Pancreas (tissue), 10 donors: ENCODE data around the gene GGNBP2. TPM values are rescaled to one million over a fixed set of nuclear protein-coding genes. Genes with fewer than 3 reads are reported as not detected.
A peak's percentile ranks its signal among the peaks of the same experiment; 100 is the strongest.

Experiments
- ATAC-seq, 4 donors: fragments of 200-7000 bp; cut with Tn5 transposase; one replicate each; pipeline versions ENCODE4 v1.8.0 to v1.9.1; 2020; ENCODE audit warnings: mild to moderate bottlenecking in 4 of 4, moderate library complexity in 4 of 4
- DNase-seq, 6 donors: peaks; one replicate each; pipeline ENCODE4 v3.0.0-alpha.2; 2020
- FAIRE-seq: peaks from 2 replicates; lab custom pipeline; 2012; peaks lifted over from hg19 to GRCh38; lab: Jason Lieb, UNC
- H3K27ac ChIP-seq, 4 donors: fragments of 200-600 bp; sonication (generic); 1 replicate in 3 of 4; 2 replicates in 1 of 4; pipeline versions ENCODE4 v1.5.0 to v1.8.0; 2020
- H3K27me3 ChIP-seq, 4 donors: fragments of 200-600 bp; one replicate each; pipeline ENCODE4 v1.8.0; 2021
- H3K36me3 ChIP-seq, 3 donors: fragments of 200-600 bp; sonication (generic) in 1 of 3; one replicate each; pipeline versions ENCODE4 v1.5.0 to v1.8.0; 2020 to 2021
- H3K4me1 ChIP-seq, 3 donors: fragments of 200-600 bp; one replicate each; pipeline ENCODE4 v1.8.0; 2021
- H3K4me3 ChIP-seq, 4 donors: fragments of 200-600 bp; sonication (generic) in 2 of 4; one replicate each; pipeline versions ENCODE4 v1.5.0 to v1.8.0; 2020 to 2021
- H3K9me3 ChIP-seq, 4 donors: fragments of 200-600 bp; one replicate each; pipeline ENCODE4 v1.8.0; 2021
- CTCF ChIP-seq, 4 donors: fragments of 200-600 bp; sonication (generic) in 3 of 4; IDR thresholded peaks; one replicate each; pipeline versions ENCODE4 v1.5.0 to v1.8.0; 2021; ENCODE audit warnings: antibody characterized with exemption in 4 of 4
- WGBS, 2 donors: extraction: QIAGEN DNeasy Blood & Tissue Kit; methylation state at CpG; one replicate each; pipeline ENCODE4 v1.1.7; 2013; 5-methylcytosine and 5-hydroxymethylcytosine counted together
- intact Hi-C, 3 donors: fragments of 100-400 bp; cut with DNase I; formaldehyde crosslinking; loops; one replicate each; pipeline versions ENCODE4 v1.11.1 to v1.14.2; 2022
- polyA plus RNA-seq, 2 donors: library from polyadenylated mRNA; stranded (reverse); fragments of 200-250 nt; gene quantifications; one replicate each; pipeline ENCODE4 v1.2.3, GENCODE V29; 2013
- total RNA-seq, 6 donors: library from RNA; stranded (reverse); fragmentation: NEBNext Ultra II Directional in 4 of 6; extraction: Animal tissue kit (Norgen Biotek cat#: 25700) in 4 of 6; gene quantifications; one replicate each; pipeline versions ENCODE4 v1.2.1 to v1.2.4, GENCODE V29; 2021 to 2023
- donor health status: healthy with polysubstance abuse.
- donor health status: DM: no; HTN: no; CAD: no; lungs with moderate emphysema.
- donor health status: DM: no; HTN: no; CAD: no.
- donor health status: control.
- donor health status: control.
- donor health status: Bipolar disorder and iron deficiency.
- donor health status: DM: yes; HTN: yes; CAD: no.
- donor health status: DM: no; HTN: no; CAD: no.
- donor health status: DM: no; HTN: no; CAD: no.
- donor health status: DM: yes; HTN: yes; CAD: no.

GGNBP2 gene
- total RNA-seq (10 to 100 TPM; 27.3 to 41.5 (median 36.7) TPM), polyA plus RNA-seq (10 to 100 TPM; 28.4 to 41.8 TPM)

DNA sequence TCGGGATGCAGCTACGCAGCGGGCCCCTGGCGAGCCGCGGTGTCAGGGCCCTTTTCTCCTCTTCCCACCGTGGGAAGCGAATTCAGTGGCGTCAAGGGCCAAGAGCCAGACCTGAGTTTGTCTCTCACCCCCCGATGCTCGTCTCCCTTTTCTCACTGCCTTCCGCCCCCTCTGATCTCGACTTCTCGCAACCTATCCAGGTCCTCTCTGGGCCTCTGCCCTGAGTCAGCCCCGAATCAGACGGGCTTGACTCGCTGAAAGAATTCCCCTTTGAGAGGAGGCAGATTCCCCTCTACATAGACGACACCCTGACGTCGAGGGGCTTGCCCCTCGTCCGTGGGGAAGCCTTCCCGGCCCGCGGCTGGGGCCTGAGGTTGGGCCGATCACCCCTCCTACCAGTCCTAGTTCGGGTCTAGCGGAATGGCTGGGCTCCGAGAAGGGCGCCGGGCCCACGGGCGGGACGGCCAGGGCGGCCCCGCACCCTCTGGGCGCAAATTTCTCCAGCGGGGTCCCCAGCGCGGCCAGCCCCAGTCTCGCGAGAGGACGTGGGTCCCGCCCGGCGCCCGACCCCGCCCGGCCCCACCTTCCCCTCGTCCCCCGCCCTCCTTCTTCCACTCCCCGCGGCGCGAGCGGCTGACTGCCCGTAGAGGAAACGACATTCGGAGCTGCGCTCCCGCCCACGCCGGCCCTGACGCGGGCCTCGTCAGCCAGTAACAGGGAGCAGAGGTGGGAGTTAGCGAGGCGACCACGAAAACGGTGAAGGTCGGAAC is at the start of gene GGNBP2:
TSS of gene GGNBP2 (plus strand) at position 613 of the 770 bp plus-strand sequence. CDS start 806 bp downstream, outside the sequence.
- WGBS, 2 donors, result 0 to 1% methylated on average over 50 to 71 of the region's 71 CpGs
- FAIRE-seq (no peak), DNase-seq (peak; percentile 88 to 97 (median 94)), ATAC-seq (peak; percentile 83 to 92 (median 86))
- H3K36me3 ChIP-seq, result no peaks in the 10 kb centered on the region
- no peaks in the 10 kb centered on the region for H3K9me3 ChIP-seq
- H3K27me3 ChIP-seq, result no peaks in the 10 kb centered on the region
- H3K4me1 ChIP-seq, result peaks cover 20 to 40% (median 29%) of the 10 kb centered on the region in 3 donors
- peak within 1 kb of the TSS; percentile 98 to 99 (median 99) for H3K27ac ChIP-seq
- no peak for TF ChIP-seq CTCF (IDR thresholded peaks at IDR 0.05)
- peak within 1 kb of the TSS; percentile 68 to 97 (median 95) for H3K4me3 ChIP-seq
- intact Hi-C loops, result no loop called here

DNA sequence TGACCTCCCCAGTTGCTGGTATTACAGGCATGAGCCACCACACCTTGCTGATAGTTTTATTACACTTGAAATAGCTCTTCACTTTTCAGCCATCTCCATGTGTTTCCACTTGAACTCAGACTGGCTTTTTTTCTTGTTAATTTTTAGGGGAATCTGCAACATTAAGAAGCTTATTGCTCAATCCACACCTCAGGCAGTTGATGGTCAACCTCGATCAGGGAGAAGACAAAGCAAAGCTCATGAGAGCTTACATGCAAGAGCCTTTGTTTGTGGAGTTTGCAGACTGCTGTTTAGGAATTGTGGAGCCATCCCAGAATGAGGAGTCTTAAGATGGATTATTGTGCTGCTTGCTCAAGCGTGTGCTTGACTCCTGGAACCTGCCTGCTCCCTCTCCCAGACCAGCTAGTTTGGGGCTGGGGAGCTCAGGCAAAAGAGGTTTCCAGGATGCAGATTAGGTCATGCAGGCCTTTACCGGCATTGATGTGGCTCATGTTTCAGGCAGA is 49.6 kb upstream of the GGNBP2 start:
- no peak for FAIRE-seq
- DNase-seq, result no peak
- ATAC-seq, result no peak
- intact Hi-C loops, result no loop called here
- Histone ChIP-seq H3K36me3 (peaks cover 0 to 55% (median 17%) of the 10 kb centered on the region in 3 donors), H3K4me3 (no peak overlapping the region), H3K27me3 (no peaks in the 10 kb centered on the region), H3K4me1 (peaks cover 0 to 4% (median 0%) of the 10 kb centered on the region in 3 donors), H3K27ac (no peak overlapping the region), H3K9me3 (no peaks in the 10 kb centered on the region)
- TF ChIP-seq CTCF (IDR thresholded peaks at IDR 0.05), result no peak
- 78 to 83% methylated on average over 3 of the region's 3 CpGs for WGBS, 2 donors

DNA sequence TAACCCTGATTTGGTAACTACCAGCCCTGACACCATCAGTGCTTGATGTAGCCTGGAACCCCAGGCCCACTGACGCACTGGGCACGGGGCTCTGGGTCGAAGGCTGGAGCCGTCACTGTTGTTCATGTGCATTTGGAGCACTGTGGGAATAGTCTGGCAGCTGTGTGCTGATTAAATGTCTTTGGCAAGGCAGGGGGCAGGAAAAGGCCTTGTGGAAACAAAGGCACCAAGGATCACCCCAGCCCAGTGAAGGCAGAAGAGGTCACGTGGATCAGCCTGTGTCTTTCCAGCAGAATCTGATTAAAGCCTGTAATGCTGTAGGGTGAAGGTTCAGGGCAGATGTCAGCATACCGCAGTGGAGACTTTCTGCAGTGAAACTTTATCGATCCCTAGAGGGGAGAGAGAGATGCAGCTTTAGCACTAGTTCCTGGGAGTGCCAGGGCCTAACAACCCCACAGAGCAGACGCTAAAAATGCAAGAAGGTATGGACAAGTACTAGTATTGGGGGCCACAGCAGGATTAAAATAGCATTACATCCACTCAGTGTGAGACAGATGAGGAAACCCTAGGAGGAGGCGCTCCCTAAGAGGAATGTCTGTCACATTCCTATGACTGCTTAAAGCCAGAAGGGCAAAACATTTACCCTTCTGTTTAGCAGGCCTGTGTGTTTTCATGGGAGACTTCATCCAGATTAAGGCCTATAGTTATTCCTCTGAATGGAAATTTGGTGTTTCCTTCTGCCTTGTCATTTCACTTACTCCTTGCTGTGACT is 48.5 kb upstream of the GGNBP2 start:
- H3K36me3 ChIP-seq, result peaks cover 0 to 55% (median 17%) of the 10 kb centered on the region in 3 donors
- FAIRE-seq (no peak), ATAC-seq (no peak), DNase-seq (peak in 1 of 6 donors; percentile 12)
- 95 to 96% methylated on average over 9 of the region's 9 CpGs for WGBS, 2 donors
- no peak for TF ChIP-seq CTCF (IDR thresholded peaks at IDR 0.05)
- intact Hi-C loops, result no loop called here
- peaks cover 0 to 4% (median 0%) of the 10 kb centered on the region in 3 donors for H3K4me1 ChIP-seq
- H3K27ac ChIP-seq, result no peak overlapping the region
- H3K9me3 ChIP-seq, result no peaks in the 10 kb centered on the region
- no peaks in the 10 kb centered on the region for H3K27me3 ChIP-seq
- H3K4me3 ChIP-seq, result no peak overlapping the region

GRCh38 chr17:36498155-36498554 is 46.6 kb upstream of the GGNBP2 start:
- ATAC-seq (no peak), FAIRE-seq (no peak), DNase-seq (peak in 1 of 6 donors; percentile 39)
- peaks cover 0 to 4% (median 0%) of the 10 kb centered on the region in 3 donors for H3K4me1 ChIP-seq
- H3K27ac ChIP-seq, result no peak overlapping the region
- intact Hi-C loops, result no loop called here
- no peaks in the 10 kb centered on the region for H3K9me3 ChIP-seq
- 85 to 92% methylated on average over 9 of the region's 9 CpGs for WGBS, 2 donors
- H3K36me3 ChIP-seq, result peaks cover 0 to 49% (median 17%) of the 10 kb centered on the region in 3 donors
- no peak for TF ChIP-seq CTCF (IDR thresholded peaks at IDR 0.05)
- no peak overlapping the region for H3K4me3 ChIP-seq
- H3K27me3 ChIP-seq, result no peaks in the 10 kb centered on the region
